NCI-H748 (cell line): Measurements from ENCODE around the gene LTA4H.
"Not testable (repeated sequence)": the region's sequence is repeated elsewhere in the genome, so short reads cannot be mapped to it uniquely, and the experiment has no call there.

Source experiments
- DNase-seq: peaks from one replicate; lab custom pipeline; 2025; ENCODE audit not compliant: unreplicated experiment; lab: John Stamatoyannopoulos, UW

LTA4H gene

DNA sequence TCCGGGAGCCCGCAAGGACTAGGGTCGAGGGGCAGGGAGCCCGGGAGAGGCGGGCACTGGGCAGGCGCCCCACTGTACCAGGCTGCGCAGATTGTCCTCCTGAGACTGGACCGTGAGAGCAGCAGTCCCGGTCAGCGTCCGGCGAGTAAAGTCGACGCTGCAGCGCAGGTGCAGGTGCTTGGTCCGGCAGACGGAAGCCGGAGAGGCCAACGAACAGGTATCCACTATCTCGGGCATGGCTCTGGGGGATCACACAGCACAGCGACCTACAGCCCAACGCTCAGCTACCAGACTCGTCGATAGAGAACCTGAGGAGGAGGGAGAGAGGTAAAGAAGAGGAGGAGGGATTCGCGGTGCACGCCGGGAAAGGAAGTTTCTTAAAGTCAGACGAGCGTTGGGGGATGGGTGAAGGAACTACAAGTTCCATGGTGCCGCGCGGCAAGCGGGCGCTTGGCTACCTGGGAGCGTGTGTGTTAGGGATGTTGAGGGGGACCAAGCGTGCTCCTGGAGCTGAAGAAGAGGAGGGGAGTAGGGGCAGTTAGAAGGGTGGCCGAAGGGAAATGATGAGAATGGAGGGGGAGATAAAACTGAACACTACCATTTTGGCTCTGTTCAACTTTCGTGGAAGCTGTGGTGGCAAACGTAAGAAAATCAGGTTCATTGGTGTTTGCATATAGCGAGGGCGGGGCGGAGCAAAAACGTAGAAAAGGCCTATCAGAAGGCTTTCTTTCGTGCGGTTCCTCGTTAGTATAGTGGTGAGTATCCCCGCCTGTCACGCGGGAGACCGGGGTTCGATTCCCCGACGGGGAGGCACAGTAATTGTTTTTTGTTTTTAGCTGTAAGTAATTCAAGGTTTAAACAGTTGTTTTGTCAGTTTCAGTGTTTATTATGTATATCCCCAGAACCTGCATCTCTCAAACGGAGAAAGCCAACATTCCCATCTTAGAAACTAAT, at the start of gene LTA4H:
TSS of gene LTA4H (minus strand) at position 305 of the 954 bp plus-strand sequence. CDS start at position 237, 68 bp downstream.
- DNase-seq: peak; percentile 100

DNA sequence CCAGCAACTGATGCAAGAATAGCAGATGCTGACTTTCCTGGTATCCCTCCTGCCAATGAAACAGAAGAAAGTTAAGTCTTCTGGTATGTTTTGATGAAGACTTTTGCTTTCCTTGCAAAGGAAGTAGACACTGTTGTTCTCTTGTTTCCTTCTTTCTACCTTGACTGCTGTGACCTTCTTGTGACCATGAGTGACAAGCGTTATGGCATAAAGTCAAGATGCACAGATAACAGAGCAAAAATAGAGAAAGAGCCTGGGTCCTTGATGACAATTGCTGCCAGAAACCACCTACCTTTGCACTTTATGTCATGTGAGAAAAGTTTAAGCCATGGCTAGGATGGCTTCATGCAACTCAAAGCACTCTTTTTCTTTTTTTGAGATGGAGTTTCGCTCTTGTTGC, 49.2 kb upstream of the LTA4H start:
- DNase-seq: no peak

DNA sequence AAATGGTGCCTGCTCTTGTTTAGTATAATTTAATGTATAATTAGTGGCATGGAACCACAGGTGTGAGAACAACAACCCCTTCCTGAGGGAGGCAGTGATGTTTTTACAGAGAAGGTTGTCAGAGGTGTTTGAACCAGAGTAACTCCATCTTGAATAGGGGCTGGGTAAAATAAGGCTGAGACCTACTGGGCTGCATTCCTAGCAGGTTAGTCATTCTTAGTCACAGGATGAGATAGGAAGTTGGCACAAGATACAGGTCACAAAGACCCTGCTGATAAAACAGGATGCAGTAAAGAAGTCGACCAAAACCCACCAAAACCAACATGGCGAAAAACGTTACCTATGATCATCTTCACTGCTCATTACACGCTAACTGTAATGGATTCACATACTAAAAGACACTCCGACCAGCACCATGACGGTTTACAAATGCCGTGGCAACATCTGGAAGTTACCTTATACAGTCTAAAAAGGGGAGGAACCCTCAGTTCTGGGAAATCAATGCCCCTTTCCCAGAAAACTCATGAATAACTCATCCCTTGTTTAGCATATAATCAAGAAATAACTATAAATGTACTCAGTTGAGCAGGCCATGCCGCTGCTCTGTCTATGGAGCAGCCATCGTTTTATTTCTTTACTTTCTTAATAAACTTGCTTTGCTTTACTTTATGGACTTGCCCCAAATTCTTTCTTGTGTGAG, 47.8 kb upstream of the LTA4H start:
- no peak for DNase-seq

DNA sequence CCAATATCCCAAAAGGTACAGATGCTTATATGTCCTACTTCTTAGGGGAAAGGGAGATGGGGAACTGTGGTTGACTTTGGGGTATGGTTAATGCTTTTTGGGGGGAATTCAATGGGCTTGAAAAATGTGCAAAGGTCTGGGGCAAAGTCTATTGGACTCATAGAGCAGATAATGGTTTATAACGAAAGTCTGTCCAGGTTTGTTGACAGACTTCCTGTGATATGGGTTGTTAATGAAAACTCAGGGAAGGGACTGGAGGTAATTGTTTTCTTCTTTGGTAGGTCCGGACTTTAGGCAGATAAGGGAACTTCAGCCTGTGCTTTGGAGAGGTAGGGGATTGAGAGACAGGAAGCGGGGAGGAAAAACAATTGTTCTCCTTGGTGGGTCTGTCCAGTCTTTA, 46.2 kb upstream of the LTA4H start:
- no peak for DNase-seq

DNA sequence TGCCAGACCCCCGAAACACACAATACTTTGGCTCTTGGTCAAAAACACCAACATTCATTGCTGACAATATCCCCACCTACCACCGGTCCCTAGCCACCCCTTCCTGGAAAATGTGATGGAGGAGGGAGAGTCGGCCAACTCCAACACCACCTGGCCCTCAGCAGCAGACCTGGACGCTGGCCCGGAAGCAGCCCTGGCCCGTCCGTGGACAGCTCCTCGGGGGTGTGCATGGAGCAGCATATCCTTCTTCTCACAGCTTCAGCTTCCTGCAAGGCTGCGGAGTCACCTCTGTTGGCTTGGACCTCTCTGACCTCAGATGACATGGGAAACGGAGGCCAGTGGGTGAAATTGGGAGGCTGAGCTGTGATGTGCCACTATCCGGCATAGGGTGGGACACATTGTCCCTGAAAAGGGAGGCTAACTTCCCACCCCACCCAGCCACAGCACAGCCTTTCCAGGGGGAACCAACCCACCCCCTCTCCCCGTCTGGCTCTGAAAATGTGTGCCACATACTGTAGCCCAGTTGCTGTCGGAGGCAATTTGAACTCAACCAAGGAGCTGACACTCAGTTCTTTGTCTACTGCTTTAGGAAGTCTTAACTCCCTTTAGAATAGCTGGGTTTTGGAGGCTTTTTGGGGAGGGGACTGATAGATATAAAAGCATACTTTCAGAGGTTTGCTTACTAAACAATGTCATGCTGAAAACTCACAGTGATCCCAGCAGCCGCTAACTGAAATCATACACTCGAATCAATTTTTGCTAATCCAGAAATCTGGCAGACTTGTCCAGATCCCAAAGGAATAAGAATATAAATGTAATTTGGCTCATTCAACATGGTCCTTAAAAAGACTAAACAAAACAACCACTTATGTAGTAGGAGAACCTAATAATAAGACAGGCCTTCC, 43.1 kb upstream of the LTA4H start:
- DNase-seq: no peak

DNA sequence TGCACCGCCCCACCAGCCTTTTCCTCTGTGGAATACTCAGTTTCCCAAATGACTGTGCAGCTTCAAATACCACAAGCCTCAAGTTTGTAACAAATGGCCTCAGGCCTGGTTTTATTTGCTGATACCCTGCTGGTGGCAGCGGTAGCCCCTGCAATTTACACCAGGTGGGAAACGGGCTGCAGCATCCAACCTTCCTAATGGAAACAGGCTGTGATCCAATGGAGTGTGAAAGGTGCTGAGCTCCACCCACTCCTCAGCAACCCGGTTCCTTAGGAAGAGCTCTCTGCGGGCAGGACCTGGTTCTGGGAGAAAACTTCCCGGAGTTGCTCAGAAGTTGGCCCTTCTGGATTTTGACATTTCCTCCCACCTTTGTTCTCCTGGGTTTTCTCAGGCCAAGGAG, 41.7 kb upstream of the LTA4H start:
- peak; percentile 28 for DNase-seq

DNA sequence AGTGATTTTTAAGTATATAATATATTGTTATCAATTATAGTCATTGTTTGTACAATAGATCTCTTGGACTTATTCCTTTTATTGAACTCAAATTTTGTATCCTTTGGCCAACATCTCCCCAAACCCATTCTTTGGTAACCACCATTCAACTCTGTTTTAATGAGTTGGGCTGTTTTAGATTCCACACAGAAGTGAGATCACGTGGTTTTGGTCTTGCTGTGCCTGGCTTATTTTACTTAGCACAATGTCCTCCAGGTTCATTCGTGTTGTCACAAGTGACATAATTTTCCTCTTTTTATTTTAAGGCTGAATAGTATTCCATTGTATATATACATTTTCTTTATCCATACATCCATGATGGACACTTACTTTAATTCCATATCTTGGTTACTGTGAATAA, 40.2 kb upstream of the LTA4H start:
- DNase-seq: no peak

DNA sequence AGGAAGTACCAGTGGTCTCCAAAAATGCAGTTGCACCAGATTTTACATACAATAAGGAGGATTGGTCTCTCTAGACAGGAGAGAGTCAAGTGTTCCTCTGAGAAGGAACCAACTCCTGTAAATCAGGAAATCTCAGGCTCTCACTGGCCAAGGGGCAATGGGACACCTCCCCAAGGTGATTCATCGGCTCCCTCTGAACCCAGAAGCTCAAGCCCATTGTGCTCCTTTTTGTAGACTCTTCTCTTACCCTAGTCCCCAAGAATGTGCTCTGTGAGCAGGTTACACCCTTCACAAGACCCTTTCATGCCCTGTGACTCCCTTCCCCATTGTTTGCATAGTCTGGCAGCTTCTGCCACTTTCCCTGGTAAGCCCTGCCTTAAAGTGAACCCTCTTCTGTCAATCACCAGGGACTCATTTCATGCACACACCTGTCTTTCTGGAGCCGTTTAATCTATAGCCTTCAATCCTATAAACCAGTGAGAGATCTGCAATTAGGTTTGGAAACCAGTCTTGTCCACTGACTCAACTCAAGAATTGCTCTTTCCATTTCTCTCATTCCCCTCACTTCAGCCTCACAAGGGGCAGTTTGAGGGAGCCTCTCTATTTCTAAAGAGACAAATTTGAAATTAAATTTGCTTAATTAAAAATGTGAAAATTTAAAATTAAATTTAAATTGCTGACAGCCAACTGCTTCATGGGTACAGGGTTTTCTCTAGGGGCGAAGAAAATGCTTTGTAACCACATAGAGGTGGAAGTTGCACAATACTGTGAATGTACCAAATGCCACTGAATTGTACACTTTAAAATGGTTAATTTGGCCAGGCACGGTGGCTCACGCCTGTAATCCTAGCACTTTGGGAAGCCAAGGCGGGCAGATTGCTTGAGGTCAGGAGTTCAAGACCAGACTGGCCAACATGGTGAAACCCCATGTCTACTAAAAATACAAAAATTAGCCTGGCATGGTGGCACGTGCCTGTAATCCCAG, 38.3 kb upstream of the LTA4H start:
- peak; percentile 35 for DNase-seq

DNA sequence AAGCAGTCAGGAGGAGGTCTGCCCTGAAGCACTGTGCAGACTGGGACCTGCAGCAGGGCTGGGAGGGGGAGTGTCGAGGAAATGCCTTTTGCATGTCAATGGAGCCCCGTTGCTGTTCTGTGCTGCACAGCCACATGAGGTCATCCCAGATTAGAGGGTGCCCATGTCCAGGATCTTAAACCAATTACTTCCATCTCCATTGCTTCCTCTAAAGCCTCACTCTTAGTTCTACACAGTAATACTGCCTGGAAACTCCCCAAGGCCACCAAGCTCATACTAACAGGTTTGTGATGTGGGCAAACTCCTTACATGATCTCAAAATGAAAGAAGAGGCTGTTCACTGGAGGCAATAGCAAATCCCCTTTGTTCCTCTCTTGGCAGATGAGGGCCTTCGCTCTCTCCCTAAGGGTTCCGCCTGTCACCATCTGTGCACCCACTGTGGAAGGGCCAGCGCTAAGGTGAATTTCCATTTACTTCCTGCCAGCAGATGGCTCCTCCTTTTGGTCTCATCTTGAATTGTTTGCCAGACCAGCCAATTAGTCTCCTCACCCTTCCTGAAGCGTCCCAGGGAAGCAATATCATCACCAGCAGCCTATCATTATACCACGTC, 35.4 kb upstream of the LTA4H start:
- DNase-seq: peak; percentile 55

DNA sequence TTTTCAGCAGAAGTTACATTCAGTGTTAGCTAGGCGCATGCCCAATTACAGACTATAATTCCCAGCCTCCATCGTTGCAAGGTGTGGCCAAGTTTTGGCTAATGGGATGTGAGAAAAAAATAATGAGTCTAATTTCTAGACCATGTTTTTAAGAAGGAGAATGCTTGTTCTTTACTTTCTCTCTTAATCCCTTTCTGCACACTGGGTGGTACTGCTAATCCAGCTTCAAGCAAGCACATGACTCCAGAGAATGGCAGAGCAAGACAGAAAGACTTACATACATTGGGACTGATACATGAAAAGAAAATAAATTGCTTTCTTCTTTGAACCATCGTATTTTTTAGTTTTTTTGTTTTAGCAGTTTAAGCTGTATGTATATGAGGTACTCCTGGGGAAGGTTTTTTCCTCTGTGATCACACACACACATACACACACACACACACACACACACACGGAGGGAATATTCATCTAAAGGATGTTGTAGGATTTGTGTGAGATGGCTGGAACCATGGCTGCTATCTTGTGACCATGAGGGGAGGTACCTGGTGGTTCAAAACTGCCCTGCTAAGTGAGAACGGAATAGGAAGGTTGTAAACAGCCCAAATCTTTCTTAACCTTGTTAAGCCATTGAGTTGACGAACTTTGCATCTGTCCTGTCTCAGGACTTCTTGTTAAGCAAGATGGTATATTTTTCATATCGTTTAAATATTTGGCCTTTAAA, 34.3 kb upstream of the LTA4H start:
- DNase-seq: no peak

DNA sequence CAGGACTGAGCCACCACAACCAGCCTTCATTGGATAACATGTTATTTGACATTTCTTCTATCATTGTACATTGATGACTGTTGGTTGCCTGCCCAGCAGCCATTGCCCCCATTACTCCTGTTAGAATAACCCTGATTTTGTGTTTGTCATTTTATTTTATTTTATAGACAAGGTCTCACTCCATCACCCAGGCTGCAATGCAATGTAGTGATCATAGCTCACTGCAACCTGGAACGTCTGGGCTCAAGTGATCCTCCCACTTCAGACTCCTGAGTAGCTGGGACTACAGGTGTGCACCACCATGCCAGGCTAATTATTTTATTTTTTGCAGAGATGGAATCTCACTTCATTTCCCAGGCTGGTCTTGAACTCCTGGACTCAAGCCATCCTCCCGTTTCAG, 33.2 kb upstream of the LTA4H start:
- no peak for DNase-seq

DNA sequence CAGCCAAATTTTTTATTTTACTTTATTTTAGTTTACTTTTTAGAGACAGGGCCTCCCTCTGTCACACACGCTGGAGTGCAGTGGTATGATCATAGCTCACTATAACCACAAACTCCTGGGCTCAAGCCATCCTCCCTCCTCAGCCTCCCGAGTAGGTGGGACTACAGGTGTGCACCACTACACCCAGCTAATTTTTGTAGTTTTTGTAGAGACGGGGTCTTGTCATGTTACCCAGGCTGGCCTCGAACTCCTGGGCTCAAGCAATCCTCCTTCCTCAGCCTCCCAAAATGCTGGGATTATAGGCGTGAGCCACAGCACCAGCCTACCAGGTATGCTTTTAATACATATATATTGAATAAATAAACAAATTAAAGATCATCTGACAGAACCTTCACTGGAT, 32.7 kb upstream of the LTA4H start:
- DNase-seq: no peak

DNA sequence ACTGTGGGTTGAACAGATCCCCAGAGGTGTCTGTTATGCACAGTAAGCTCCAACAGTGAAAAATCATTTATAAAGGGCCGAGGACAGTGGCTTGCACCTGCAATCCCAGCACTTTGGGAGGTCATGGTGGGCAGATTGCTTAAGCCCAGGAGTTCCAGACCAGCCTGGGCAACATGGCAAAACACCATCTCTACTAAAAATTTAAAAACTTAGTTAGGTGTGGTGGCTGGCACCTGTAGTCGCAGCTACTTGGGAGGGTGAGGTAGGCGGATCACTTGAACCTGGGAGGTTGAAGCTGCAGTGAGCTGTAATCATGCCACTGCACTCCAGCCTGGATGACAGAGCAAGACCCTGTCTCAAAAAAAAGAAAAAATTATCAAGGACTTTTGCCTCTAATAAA, 30.4 kb upstream of the LTA4H start:
- not testable (repeated sequence) for DNase-seq

DNA sequence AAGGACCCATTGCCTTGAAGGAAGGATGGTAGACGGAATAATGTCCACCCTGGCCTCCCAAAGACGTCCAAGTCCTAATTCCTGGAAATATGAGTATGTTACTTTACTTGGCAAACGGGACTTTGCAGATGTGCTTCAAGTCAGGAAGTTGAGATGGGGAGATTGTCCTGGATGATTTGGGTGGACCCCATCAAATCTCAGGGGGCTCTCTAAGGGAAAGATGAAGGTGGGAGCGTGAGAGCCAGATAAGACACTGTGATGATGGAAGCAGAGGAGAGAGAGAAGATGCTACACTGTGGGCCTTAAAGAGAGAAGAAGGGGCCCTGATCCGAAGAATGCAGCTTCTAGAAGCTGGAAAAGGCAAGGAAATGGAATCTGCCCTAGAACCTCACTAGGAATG, 29.6 kb upstream of the LTA4H start:
- no peak for DNase-seq

DNA sequence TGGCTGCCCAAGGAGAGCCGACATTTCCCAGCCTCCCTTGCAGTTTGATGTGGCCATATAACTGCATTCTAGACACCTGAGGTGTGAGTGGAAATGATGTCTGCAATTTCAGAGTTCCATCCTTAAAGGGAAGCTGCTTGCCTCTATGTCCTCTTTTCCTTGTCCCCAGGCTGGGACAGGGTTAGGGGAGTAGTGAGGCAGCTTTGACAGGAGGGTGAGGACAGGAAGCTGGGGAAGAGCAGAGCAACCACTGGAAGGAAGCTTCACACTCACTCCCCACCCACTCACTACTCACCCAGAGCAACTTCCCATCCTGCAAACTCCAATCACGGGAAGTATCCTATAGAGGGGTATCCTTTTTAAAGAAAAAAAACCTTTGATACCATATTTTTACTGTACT, 28.9 kb upstream of the LTA4H start:
- DNase-seq: no peak

DNA sequence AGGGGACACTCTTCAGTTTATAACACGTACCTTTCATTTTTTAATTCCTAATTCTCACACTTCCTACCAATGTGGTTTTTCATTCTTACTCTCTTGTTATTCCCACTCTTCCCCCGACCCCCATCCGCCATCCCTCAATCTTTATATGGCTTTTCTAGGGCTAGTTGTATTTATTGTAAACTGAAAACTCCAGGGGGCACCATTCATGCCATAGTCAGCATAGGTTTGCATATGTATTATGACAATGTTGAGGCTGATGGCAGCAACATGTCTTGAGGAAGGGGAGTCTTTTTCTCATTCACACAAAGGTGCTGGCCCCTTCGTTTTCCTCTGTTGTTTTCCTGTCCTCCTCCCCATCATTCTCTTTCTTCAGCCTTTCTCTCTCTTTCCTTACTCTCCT, 27.7 kb upstream of the LTA4H start:
- DNase-seq: peak; percentile 45

DNA sequence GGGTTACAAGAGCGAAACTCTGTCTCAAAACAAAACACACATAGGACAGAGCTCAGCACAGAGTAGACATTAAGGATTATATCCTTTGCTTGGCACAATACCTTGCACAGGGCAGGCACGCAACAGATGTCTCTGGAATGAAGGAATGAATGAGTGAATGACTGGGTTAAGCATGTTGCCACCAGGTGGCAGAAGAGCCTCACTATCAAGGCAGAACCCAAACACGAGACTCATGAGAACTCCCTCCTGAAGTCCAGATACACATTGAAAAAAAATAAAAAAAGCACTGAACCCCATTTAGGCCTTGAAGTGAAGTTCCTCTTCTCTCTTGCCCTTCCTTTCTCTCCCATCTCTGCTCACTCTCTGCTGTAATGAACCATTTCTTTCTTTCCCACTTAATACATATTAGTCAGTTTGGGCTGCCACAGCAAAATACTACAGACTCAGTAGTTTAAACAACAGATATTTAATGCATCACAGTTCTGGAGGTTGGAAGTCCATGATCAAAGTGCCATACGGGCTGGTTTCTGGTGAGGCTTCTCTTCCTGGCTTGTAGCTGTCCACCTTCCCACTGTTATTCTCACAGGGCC, 26.6 kb upstream of the LTA4H start:
- DNase-seq: peak; percentile 74

DNA sequence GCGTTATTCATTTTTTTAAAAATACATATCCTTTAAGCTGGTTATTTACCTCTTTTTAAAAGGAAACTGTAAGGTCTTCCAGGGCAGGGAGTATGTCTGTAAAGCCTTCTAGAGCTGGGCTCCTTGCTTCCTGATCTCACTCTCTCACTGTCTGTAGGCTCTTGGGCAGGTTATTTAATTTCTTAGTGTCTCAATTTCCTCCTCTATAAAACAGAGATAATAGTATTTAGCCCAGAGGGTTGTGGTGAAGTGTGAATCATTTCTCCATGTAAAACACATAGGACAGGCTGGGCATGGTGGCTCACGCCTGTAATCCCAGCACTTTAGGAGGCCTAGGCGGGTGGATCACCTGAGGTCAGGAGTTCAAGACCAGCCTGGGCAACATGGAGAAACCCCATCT, 25.9 kb upstream of the LTA4H start:
- DNase-seq: no peak

DNA sequence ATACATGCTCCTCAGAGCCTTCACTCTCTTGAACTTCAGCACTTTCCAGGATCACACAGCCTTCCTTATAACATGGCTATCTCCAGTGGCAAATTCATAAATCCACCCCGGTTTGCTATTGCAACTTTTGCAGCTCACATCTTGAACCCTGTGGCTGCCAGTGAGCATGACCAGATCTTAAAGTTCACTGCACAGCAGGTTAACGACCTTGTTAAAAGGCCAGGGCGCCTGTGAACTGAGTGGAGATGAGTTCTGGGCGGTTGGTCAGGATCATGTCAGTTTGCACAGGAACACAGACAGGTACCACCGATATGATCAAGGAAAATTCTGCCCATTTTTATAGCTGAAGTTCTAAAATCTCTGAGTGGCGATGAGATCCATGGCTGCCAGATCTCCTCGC, 24.7 kb upstream of the LTA4H start:
- DNase-seq: no peak
